CD14-positive monocyte (primary cell): ENCODE data around the gene FAM47C. TPM values are rescaled to one million over a fixed set of nuclear protein-coding genes. Genes with fewer than 3 reads are reported as not detected.
"Not testable (repeated sequence)": the region's sequence is repeated elsewhere in the genome, so short reads cannot be mapped to it uniquely, and the experiment has no call there.

Source experiments
- DNase-seq, 3 donors: peaks; one replicate each; pipeline ENCODE4 v3.0.0-alpha.2; 2011 to 2022
- H2AFZ ChIP-seq: 2 replicates; pipeline ENCODE4 v1.6.0; 2012; ENCODE audit warnings: mild to moderate bottlenecking, low read depth, low read length, inconsistent platforms; ENCODE audit not compliant: insufficient read depth, poor library complexity, severe bottlenecking
- H3K27ac ChIP-seq, 2 donors: 1 replicate in 1 of 2; 2 replicates in 1 of 2; pipeline ENCODE4 v1.5.1; 2012 to 2013; ENCODE audit warnings: low read length in 2 of 2, control low read depth in 1 of 2, inconsistent platforms in 1 of 2, low read depth in 1 of 2, mild to moderate bottlenecking in 1 of 2
- H3K27me3 ChIP-seq, 2 donors: one replicate each; pipeline versions ENCODE4 v1.6.0 to v1.6.1; 2011 to 2013; ENCODE audit warnings: low read length in 2 of 2; ENCODE audit not compliant: control insufficient read depth in 2 of 2, insufficient read depth in 2 of 2
- H3K36me3 ChIP-seq, 2 donors: replicated peaks in 1 of 2; 1 replicate in 1 of 2; 2 replicates in 1 of 2; pipeline versions ENCODE4 v1.5.1 to v1.6.1; 2012 to 2013; ENCODE audit warnings: low read length in 2 of 2, control low read depth in 1 of 2, inconsistent platforms in 1 of 2, mild to moderate bottlenecking in 1 of 2; ENCODE audit not compliant: insufficient read depth in 2 of 2, control insufficient read depth in 1 of 2
- H3K4me1 ChIP-seq, 2 donors: 1 replicate in 1 of 2; 2 replicates in 1 of 2; pipeline versions ENCODE4 v1.5.1 to v1.6.1; 2012 to 2013; ENCODE audit warnings: low read length in 2 of 2, control low read depth in 1 of 2, inconsistent platforms in 1 of 2, mild to moderate bottlenecking in 1 of 2, moderate library complexity in 1 of 2; ENCODE audit not compliant: insufficient read depth in 2 of 2, control insufficient read depth in 1 of 2
- H3K4me2 ChIP-seq: replicated peaks from 2 replicates; pipeline ENCODE3; 2012; ENCODE audit warnings: low read length, moderate library complexity, mild to moderate bottlenecking; ENCODE audit not compliant: poor library complexity, severe bottlenecking; ENCODE audit errors: extremely low read depth
- H3K4me3 ChIP-seq, 3 experiments: fragments of 200-600 bp in 1 of 3; sonication (generic) in 1 of 3; replicated peaks in 1 of 3; 1 replicate in 2 of 3; 2 replicates in 1 of 3; pipeline ENCODE4 v1.5.1; 2011 to 2013; ENCODE audit warnings: low read length in 3 of 3, mild to moderate bottlenecking in 3 of 3, control low read depth in 2 of 3, low read depth in 2 of 3, inconsistent platforms in 1 of 3, moderate library complexity in 1 of 3
- H3K79me2 ChIP-seq: 2 replicates; pipeline ENCODE4 v1.6.0; 2012; ENCODE audit warnings: mild to moderate bottlenecking, control low read depth, inconsistent platforms, low read length, moderate library complexity; ENCODE audit not compliant: insufficient read depth
- H3K9ac ChIP-seq: 2 replicates; pipeline ENCODE4 v1.6.0; 2017; ENCODE audit warnings: low read length, mild to moderate bottlenecking; ENCODE audit not compliant: insufficient read depth, poor library complexity, severe bottlenecking
- H3K9me3 ChIP-seq, 2 donors: replicated peaks in 1 of 2; 1 replicate in 1 of 2; 2 replicates in 1 of 2; pipeline versions ENCODE4 v1.5.1 to v1.6.1; 2012 to 2013; ENCODE audit warnings: low read length in 2 of 2, control low read depth in 1 of 2; ENCODE audit not compliant: control insufficient read depth in 1 of 2, insufficient read depth in 1 of 2
- H4K20me1 ChIP-seq: 2 replicates; pipeline ENCODE4 v1.6.0; 2012; ENCODE audit warnings: mild to moderate bottlenecking, low read length, control low read depth, moderate library complexity; ENCODE audit not compliant: insufficient read depth
- H3K27ac Mint-ChIP-seq, 7 donors: one replicate each; pipeline ENCODE4 v1.8.0; 2020; ENCODE audit warnings: mild to moderate bottlenecking in 7 of 7, mixed read lengths in 7 of 7, moderate library complexity in 6 of 7, inconsistent platforms in 2 of 7
- H3K27me3 Mint-ChIP-seq, 3 donors: one replicate each; pipeline ENCODE4 v1.8.0; 2021 to 2022; ENCODE audit warnings: low read depth in 3 of 3, mild to moderate bottlenecking in 3 of 3, mixed read lengths in 3 of 3, moderate library complexity in 3 of 3, inconsistent platforms in 1 of 3
- H3K36me3 Mint-ChIP-seq, 2 donors: one replicate each; pipeline ENCODE4 v1.8.0; 2020; ENCODE audit warnings: mixed read lengths in 2 of 2, inconsistent platforms in 1 of 2, mild to moderate bottlenecking in 1 of 2
- H3K4me1 Mint-ChIP-seq: one replicate; pipeline ENCODE4 v1.8.0; 2020; ENCODE audit warnings: mild to moderate bottlenecking, mixed read lengths
- H3K4me3 Mint-ChIP-seq, 2 donors: one replicate each; pipeline ENCODE4 v1.8.0; 2020; ENCODE audit warnings: mild to moderate bottlenecking in 2 of 2, mixed read lengths in 2 of 2, moderate library complexity in 1 of 2
- H3K9me3 Mint-ChIP-seq, 7 donors: one replicate each; pipeline ENCODE4 v1.8.0; 2020 to 2022; ENCODE audit warnings: mixed read lengths in 7 of 7, mild to moderate bottlenecking in 6 of 7, moderate library complexity in 6 of 7, inconsistent platforms in 2 of 7
- CTCF ChIP-seq: fragments of 200-600 bp; IDR thresholded peaks from one replicate; pipeline ENCODE4 v1.8.0; 2022; ENCODE audit warnings: antibody characterized with exemption, mild to moderate bottlenecking
- WGBS: methylation state at CpG from one replicate; pipeline ENCODE4 v1.1.5; 2013; ENCODE audit warnings: missing lambda C conversion rate; ENCODE audit not compliant: insufficient coverage; 5-methylcytosine and 5-hydroxymethylcytosine counted together
- intact Hi-C, 2 donors: fragments of 100-400 bp; cut with micrococcal nuclease; formaldehyde crosslinking; loops; one replicate each; pipeline versions ENCODE4 v1.15.0 to v1.15.1; 2023
- polyA plus RNA-seq, 3 donors: library from polyadenylated mRNA; depleted of rRNA in 1 of 3; unstranded in 2 of 3; stranded (reverse) in 1 of 3; fragments of 300-500 nt in 2 of 3; fragments of >200 nt in 1 of 3; fragmentation: Illumina TruSeq in 2 of 3; gene quantifications; 1 replicate in 2 of 3; 2 replicates in 1 of 3; pipeline ENCODE4 v1.2.3, GENCODE V29; 2012 to 2021

The FAM47C gene
- polyA plus RNA-seq, 3 donors = not detected

- Histone ChIP-seq H3K27ac (no peak overlapping the region), H2AFZ (no peak overlapping the region), H3K27me3 (no peaks in the 10 kb centered on the region), H4K20me1 (no peaks in the 10 kb centered on the region), H3K9ac (no peak overlapping the region), H3K36me3 (no peaks in the 10 kb centered on the region), H3K79me2 (no peaks in the 10 kb centered on the region), H3K9me3 (no peaks in the 10 kb centered on the region), H3K4me2 (no peak overlapping the region), H3K4me1 (no peaks in the 10 kb centered on the region), H3K4me3 (no peak overlapping the region)
- DNase-seq = no peak
- TF ChIP-seq CTCF = no peak
- Mint-ChIP-seq H3K27ac (no peak overlapping the region), H3K36me3 (no peaks in the 10 kb centered on the region), H3K9me3 (peaks cover 0 to 15% (median 7%) of the 10 kb centered on the region in 7 donors), H3K27me3 (peaks cover 0 to 1% (median 0%) of the 10 kb centered on the region in 3 donors), H3K4me1 (no peaks in the 10 kb centered on the region), H3K4me3 (no peak overlapping the region)
- no CpG with 5 or more reads among the region's 4 CpGs for WGBS
- intact Hi-C loops = no loop called here
Observed at GRCh38 chrX:37047776-37048175, 39.6 kb downstream of the FAM47C start.

DNA sequence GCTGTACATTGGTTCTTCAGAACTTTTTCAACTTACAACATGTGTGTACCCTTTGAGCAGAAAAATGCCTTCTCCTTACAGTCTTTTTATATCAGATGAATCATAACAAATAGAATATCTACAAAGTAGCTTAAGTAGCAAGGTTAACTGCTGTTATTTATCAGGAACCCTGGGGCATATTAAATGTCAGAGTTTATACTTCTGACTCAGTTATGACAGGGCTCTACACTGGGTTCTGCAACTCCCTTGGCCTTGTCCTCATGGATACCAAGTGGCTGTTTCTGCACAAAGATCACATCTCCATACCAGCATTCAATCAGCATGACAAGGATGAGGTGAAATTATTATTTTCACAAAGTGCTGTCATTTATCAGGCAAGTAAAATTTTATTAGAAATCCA lies 49.4 kb downstream of the FAM47C start:
- H2AFZ ChIP-seq, H3K9me3 ChIP-seq, H3K4me3 ChIP-seq, H3K4me3 Mint-ChIP-seq, intact Hi-C loops, H3K4me2 ChIP-seq, H3K9ac ChIP-seq, H3K9me3 Mint-ChIP-seq, DNase-seq, H3K27ac Mint-ChIP-seq, H3K79me2 ChIP-seq, H3K4me1 Mint-ChIP-seq, H3K36me3 Mint-ChIP-seq, H3K36me3 ChIP-seq, H4K20me1 ChIP-seq, H3K27me3 ChIP-seq, H3K27me3 Mint-ChIP-seq, H3K27ac ChIP-seq, H3K4me1 ChIP-seq: not testable (repeated sequence)
